Measurements from ENCODE around the gene C19orf12.
A peak's percentile ranks its signal among the peaks of the same experiment; 100 is the strongest.

C19orf12 gene

DNA sequence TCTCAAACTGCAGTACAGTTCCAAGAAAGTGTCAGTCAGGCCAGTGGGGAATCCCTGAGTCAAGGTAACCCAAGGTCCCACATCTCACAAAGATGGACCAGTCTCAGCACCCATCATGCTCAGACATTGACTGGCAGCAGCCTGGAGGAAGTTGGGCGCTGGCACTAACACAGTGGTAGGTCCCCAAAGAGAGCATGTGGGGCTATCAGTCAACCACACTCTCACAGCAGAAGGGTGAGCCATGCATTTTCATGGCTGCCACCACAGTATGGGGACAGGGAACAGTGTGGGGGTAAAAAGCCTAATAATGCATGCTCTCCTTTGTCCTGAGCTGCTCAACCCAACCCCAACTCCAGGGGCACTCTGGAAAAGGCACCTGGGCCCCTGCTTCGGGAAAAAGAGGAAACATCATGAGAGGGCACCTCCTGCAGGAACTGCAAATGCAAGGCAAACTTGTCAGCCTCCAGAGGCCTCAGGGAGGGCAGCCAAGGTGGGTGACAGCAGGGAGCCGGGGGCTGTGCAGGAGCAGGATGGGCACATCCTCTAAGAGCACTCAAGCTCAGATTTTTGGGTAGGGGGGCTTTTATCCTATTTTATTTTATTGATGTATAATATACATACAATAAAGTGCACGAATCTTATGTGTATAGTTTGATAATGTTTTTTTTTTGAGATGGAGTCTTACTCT, 59.3 kb downstream of the C19orf12 start:
- no peak overlapping the region for H3K4me3 Mint-ChIP-seq
- no peak overlapping the region for H3K27ac Mint-ChIP-seq (ENCODE audit: low read depth)
- ATAC-seq (replicated peaks; ENCODE audit: extremely low read depth, poor library complexity, severe bottlenecking) (no peak), DNase-seq (ENCODE audit: low spot score in 2 of 2) (no peak)
- H3K36me3 Mint-ChIP-seq (ENCODE audit: insufficient read depth), result no peaks in the 10 kb centered on the region
- peaks cover 24% of the 10 kb centered on the region for H3K4me1 Mint-ChIP-seq
- H3K27me3 Mint-ChIP-seq, result no peaks in the 10 kb centered on the region
- H3K9me3 Mint-ChIP-seq, result no peaks in the 10 kb centered on the region

DNA sequence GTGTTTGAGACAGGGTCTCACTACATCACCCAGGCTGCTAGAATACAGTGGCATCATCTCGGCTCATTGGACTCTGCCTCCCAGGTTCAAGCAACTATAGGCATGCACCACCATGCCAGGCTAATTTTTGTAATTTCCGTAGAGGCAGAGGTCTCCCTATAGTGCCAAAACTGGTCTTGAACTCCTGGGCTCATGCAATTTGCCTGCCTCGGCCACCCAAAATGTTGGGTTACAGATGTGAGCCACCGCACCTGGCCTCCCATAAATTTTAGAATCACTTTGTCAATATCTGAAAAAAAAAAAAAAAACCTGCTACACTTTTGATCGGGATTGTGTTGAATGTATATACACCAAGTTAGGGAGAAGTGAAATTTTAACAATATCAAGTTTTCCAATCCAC, 61.7 kb downstream of the C19orf12 start:
- ATAC-seq (replicated peaks; ENCODE audit: extremely low read depth, poor library complexity, severe bottlenecking), result no peak
- Mint-ChIP-seq H3K27ac (ENCODE audit: low read depth) (no peak overlapping the region), H3K36me3 (ENCODE audit: insufficient read depth) (no peaks in the 10 kb centered on the region), H3K4me1 (peaks cover 24% of the 10 kb centered on the region), H3K9me3 (no peaks in the 10 kb centered on the region), H3K27me3 (no peaks in the 10 kb centered on the region), H3K4me3 (no peak overlapping the region)
- DNase-seq (ENCODE audit: low spot score in 2 of 2), result no peak

DNA sequence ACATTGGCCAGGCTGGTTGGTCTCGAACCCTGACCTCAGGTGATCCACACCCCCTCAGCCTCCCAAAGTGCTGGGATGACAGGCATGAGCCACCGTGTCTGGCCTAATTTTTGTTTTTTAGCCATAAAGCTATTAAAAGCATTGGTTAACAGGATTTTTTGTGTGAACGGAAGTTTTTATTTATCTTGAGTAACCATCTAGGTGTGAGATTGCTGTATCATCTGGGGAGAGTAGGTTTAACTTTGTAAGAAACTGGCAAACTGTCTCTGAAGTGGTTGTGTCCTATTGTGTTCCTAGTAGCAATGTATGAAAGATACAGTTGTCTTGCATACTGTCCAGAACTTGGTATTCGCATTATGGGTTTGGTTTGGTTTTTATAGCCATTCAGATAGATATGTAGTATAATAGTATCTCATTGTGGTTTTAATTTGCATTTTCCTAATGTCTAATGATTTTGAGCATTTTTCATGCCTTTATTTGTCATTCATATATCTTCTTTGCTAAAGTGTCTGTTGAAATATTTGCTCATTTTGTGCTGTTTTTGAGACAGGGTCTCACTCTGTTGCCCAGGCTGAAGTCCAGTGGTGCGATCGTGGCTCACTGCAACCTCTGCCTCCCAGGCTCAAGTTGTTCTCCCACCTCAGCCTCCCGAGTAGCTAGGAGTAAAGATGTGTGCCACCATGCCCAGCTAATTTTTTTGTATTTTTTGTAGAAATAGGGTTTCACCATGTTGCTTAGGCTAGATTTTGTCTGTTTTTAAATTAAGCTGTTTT, 63.3 kb downstream of the C19orf12 start:
- peak; percentile 60 for ATAC-seq (replicated peaks; ENCODE audit: extremely low read depth, poor library complexity, severe bottlenecking)
- H3K36me3 Mint-ChIP-seq (ENCODE audit: insufficient read depth), result no peaks in the 10 kb centered on the region
- peaks cover 24% of the 10 kb centered on the region for H3K4me1 Mint-ChIP-seq
- H3K4me3 Mint-ChIP-seq, result peak overlapping the region; percentile 16
- no peak overlapping the region for H3K27ac Mint-ChIP-seq (ENCODE audit: low read depth)
- no peaks in the 10 kb centered on the region for H3K27me3 Mint-ChIP-seq
- no peaks in the 10 kb centered on the region for H3K9me3 Mint-ChIP-seq
- DNase-seq (ENCODE audit: low spot score in 2 of 2), result no peak

DNA sequence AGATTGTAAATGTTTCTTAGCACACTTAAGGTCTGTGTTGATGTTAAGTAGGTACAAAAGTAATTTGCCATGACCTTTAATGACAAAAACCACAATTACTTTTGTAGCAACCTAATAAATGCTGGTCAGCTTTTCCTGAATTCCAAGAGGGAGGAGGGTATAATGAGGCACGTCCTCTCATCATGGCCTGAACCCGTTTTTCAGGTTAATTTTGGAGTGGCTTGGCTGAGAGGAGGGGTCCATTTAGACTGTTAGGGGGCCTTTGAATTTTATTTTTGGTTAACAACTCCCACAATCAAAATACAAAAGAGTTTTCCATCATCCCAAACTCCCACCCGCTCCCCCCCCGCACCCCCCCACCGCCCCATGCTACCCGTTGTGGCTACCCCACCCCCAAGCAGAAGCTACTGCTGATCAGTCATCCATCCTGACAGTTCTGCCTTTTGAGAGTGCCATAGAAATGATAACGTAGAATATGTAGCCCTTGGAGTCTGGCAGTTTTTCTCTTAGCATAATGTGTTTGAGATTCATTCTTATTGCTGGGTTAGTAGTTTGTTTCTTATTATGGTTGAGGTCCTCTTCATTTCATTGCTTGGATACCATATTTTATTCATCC, 64.2 kb downstream of the C19orf12 start:
- peaks cover 30% of the 10 kb centered on the region for H3K4me1 Mint-ChIP-seq
- DNase-seq (ENCODE audit: low spot score in 2 of 2), result no peak
- ATAC-seq (replicated peaks; ENCODE audit: extremely low read depth, poor library complexity, severe bottlenecking), result no peak
- no peak overlapping the region for H3K27ac Mint-ChIP-seq (ENCODE audit: low read depth)
- H3K4me3 Mint-ChIP-seq, result peak overlapping the region; percentile 16
- no peaks in the 10 kb centered on the region for H3K36me3 Mint-ChIP-seq (ENCODE audit: insufficient read depth)
- no peaks in the 10 kb centered on the region for H3K9me3 Mint-ChIP-seq
- H3K27me3 Mint-ChIP-seq, result no peaks in the 10 kb centered on the region

Data from central memory CD8-positive, alpha-beta T cell (primary cell).